ENCODE results near the gene ZNF738.
A peak's percentile ranks its signal among the peaks of the same experiment; 100 is the strongest.
"Not testable (repeated sequence)": the region's sequence is repeated elsewhere in the genome, so short reads cannot be mapped to it uniquely, and the experiment has no call there.

ZNF738 gene

DNA sequence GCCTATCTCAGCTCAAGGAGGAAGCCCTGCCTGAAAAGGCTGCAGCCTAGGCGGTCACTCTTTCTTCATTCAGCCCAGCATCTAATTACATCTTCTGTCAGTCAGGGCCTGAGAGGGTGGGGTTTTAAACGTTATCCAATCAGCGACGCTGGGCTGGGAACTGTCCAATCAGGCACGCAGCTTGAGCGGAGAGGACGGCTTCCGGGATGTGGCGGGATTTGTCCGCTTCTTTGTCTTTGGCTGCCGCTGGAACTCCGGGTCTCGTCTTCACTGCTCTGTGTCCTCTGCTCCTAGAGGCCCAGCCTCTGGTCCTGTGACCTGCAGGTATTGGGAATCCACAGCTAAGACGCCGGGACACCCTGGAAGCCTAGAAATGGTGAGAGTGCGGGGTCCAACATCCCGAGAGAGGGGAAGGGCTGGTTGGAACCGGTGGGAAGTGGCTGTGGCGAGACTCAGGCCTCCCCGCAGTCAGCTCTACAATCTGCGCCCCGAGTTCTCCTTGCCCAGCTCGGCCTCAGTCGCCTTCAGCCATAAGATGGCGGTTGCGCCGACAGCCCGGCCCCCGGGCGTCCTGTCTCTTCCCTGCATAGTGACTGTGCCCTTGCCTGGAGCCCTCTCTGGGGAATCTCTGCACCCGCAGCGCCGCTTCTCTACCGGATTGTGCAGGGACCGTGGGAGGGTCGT, at the start of gene ZNF738:
Gene ZNF738 (plus strand): TSS at position 233 of the 684 bp plus-strand sequence. CDS start 141 bp downstream, at position 374.
- H3K4me3 ChIP-seq (ENCODE audit: low read depth, low read length): peak within 1 kb of the TSS; percentile 89
- peaks cover 42% of the 10 kb centered on the region for H3K36me3 ChIP-seq
- peak within 1 kb of the TSS; percentile 94 for H3K27ac ChIP-seq
- no peaks in the 10 kb centered on the region for H3K27me3 ChIP-seq (ENCODE audit: insufficient read depth, low read depth, severe bottlenecking)
- TF ChIP-seq, protein P1, sequence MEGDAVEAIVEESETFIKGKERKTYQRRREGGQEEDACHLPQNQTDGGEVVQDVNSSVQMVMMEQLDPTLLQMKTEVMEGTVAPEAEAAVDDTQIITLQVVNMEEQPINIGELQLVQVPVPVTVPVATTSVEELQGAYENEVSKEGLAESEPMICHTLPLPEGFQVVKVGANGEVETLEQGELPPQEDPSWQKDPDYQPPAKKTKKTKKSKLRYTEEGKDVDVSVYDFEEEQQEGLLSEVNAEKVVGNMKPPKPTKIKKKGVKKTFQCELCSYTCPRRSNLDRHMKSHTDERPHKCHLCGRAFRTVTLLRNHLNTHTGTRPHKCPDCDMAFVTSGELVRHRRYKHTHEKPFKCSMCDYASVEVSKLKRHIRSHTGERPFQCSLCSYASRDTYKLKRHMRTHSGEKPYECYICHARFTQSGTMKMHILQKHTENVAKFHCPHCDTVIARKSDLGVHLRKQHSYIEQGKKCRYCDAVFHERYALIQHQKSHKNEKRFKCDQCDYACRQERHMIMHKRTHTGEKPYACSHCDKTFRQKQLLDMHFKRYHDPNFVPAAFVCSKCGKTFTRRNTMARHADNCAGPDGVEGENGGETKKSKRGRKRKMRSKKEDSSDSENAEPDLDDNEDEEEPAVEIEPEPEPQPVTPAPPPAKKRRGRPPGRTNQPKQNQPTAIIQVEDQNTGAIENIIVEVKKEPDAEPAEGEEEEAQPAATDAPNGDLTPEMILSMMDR (IDR thresholded peaks at IDR 0.05; ENCODE audit: low read depth, low read length): no peak
- peak; percentile 96 for DNase-seq
- no peaks in the 10 kb centered on the region for H3K9me3 ChIP-seq (ENCODE audit: severe bottlenecking)

DNA sequence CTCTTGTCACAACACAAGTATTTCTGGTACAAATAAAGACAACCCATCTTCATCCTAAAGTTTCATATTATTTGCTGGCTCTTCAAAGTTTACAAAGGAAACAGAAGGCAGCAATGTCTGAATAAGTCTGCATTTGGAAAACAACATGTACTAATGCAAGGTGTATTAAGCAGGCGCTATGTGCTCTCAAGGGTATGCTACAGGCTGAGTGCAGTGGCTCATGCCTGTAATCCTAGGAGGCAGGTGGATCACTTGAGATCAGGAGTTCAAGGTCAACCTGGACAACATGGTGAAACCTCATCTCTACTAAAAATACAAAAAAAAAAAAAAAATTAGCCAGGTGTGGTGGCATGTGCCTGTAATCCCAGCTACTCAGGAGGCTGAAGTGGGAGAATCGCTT, 46.0 kb upstream of the ZNF738 start:
- H3K36me3 ChIP-seq: peaks cover 28% of the 10 kb centered on the region
- H3K9me3 ChIP-seq (ENCODE audit: severe bottlenecking); H3K27ac ChIP-seq; DNase-seq; H3K4me3 ChIP-seq (ENCODE audit: low read depth, low read length); H3K27me3 ChIP-seq (ENCODE audit: insufficient read depth, low read depth, severe bottlenecking): not testable (repeated sequence)

DNA sequence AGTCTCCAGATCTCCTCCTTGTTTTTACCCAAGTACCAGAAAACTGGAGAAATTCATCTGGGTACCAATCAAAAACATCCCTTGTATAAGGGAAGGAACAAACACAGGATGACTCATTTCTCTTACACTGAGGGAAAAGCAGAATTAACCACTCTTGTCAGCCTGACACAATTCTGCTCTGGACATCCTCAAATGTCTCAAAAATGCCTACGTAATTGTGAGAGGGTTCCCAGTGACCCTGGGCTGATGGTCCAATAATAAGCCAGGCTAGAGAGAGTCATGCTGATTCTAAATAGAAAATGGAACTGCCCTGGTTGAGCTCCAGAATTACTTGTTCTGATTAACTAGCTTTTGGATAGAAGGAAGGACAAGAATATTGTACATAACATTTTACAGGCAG, 44.1 kb upstream of the ZNF738 start:
- Histone ChIP-seq H3K27me3 (ENCODE audit: insufficient read depth, low read depth, severe bottlenecking) (no peaks in the 10 kb centered on the region), H3K4me3 (ENCODE audit: low read depth, low read length) (no peak overlapping the region), H3K36me3 (peaks cover 16% of the 10 kb centered on the region), H3K9me3 (ENCODE audit: severe bottlenecking) (no peaks in the 10 kb centered on the region), H3K27ac (no peak overlapping the region)
- DNase-seq: no peak
- TF ChIP-seq, protein P1 (IDR thresholded peaks at IDR 0.05; ENCODE audit: low read depth, low read length): no peak

DNA sequence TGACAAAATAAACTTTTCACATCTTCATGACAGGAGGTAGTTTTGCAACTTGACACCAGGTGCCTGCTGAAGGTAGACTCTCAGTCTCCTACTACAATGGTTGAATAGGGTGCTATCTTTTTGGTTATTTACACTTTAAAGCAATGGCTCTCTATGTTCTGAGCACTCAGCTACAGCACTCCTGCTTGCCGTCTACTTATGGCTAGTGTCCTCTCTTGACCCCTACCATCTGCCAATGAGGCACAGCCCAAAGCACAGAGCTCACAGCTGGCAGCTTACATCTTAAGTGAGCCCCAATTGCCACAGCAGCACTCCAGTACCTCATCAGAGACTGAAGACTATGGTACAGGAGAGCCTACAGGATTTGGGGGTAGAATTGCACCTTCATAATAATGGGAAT, 41.0 kb upstream of the ZNF738 start:
- TF ChIP-seq, protein P1 (IDR thresholded peaks at IDR 0.05; ENCODE audit: low read depth, low read length): no peak
- Histone ChIP-seq H3K9me3 (ENCODE audit: severe bottlenecking) (no peaks in the 10 kb centered on the region), H3K36me3 (no peaks in the 10 kb centered on the region; the same call in 1 of the 2 replicates), H3K4me3 (ENCODE audit: low read depth, low read length) (no peak overlapping the region), H3K27ac (no peak overlapping the region), H3K27me3 (ENCODE audit: insufficient read depth, low read depth, severe bottlenecking) (no peaks in the 10 kb centered on the region)
- DNase-seq: peak; percentile 55

DNA sequence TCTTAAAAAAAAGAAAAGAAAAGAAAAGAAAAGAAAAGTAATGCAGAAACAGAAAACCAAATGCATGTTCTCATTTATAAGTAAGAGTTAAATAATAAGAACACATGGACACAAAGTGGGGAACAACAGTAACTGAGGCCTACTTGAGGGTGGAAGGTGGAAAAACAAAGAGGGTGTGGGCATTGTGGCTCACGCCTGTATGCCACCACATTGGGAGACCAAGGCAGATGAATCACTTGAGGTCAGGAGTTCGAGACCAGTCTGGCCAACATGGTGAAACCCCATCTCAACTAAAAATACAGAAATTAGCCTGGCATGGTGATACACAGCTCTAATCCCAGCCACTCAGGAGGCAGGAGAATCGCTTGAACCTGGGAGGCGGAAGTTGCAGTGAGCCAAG, 37.7 kb upstream of the ZNF738 start:
- Histone ChIP-seq H3K4me3 (ENCODE audit: low read depth, low read length) (no peak overlapping the region), H3K27me3 (ENCODE audit: insufficient read depth, low read depth, severe bottlenecking) (no peaks in the 10 kb centered on the region), H3K27ac (no peak overlapping the region), H3K9me3 (ENCODE audit: severe bottlenecking) (peaks cover under 1% of the 10 kb centered on the region), H3K36me3 (peaks cover 5% of the 10 kb centered on the region)
- TF ChIP-seq, protein P1 (IDR thresholded peaks at IDR 0.05; ENCODE audit: low read depth, low read length): no peak
- no peak for DNase-seq

DNA sequence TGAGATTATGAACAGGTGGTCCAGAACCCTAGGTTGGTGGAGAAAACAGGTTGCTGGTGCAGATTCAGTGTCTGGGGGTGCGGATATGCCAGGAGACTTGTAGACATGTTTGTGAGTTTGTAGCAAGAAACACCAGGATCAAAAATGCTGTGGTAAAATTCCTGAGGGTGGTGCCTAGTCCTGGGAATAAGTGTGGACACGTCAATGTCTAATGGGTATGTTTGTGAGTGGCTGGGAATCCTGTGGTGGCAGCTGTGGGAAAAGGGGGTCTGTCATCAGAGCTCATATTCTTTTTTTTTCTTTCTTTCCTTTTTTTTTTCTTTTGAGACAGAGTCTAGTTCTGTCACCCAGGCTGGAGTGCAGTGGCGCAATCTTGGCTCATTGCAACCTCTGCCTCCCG, 36.8 kb upstream of the ZNF738 start:
- Histone ChIP-seq H3K4me3 (ENCODE audit: low read depth, low read length) (no peak overlapping the region), H3K27ac (no peak overlapping the region), H3K27me3 (ENCODE audit: insufficient read depth, low read depth, severe bottlenecking) (no peaks in the 10 kb centered on the region), H3K9me3 (ENCODE audit: severe bottlenecking) (peaks cover 7% of the 10 kb centered on the region), H3K36me3 (peaks cover 14% of the 10 kb centered on the region)
- TF ChIP-seq, protein P1 (IDR thresholded peaks at IDR 0.05; ENCODE audit: low read depth, low read length): no peak
- no peak for DNase-seq
